ENCODE measurements around the gene FBXO28. TPM values are rescaled to one million over a fixed set of nuclear protein-coding genes. Genes with fewer than 3 reads are reported as not detected.

Gene FBXO28
- total RNA-seq, 4 donors from 2014 or later: 10.5 to 49.1 (median 21.8) TPM

DNA sequence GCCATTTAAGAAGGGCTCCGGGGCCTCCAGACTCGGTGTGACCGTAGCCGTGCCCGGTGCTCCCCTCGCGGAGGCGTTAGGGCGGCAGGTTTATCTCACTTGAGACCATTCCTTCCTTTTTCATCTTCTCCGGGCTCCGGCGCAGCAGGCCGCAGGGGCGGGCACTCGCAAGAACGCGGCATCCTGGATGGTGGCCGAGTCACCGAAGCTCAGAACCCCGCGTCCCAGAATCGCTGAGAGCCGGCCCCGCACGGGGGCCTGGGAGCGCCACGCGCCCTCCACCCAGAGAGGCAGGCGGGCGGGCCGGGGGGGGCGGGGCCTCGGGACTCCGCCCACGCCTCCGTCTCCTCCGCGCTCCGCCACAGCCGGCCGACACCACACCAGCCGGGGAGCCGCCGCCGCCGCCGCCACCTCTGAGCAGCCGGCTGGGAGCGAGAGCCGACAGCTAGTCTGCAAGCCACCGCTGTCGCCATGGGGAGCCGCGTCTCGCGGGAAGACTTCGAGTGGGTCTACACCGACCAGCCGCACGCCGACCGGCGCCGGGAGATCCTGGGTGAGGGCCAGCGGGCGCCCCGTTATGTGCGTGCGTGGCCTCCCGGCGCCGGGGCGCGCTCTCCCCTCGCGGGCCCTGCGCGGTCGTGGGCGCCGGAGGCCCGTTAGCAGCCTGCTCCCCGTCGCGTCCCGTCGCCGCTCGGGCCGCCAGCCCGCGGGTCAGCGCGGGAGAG, 69.1 kb downstream of the FBXO28 start, which contains the start of gene DEGS1:
Gene DEGS1 (plus strand): TSS at position 375 of the 725 bp plus-strand sequence. CDS start 97 bp downstream, at position 472.
- peak within 1 kb of the TSS; percentile 88 to 95 for H3K27ac ChIP-seq
- intact Hi-C loops (cut with DNase I; ENCODE audit: low total_unique reads): no loop called here

DNA sequence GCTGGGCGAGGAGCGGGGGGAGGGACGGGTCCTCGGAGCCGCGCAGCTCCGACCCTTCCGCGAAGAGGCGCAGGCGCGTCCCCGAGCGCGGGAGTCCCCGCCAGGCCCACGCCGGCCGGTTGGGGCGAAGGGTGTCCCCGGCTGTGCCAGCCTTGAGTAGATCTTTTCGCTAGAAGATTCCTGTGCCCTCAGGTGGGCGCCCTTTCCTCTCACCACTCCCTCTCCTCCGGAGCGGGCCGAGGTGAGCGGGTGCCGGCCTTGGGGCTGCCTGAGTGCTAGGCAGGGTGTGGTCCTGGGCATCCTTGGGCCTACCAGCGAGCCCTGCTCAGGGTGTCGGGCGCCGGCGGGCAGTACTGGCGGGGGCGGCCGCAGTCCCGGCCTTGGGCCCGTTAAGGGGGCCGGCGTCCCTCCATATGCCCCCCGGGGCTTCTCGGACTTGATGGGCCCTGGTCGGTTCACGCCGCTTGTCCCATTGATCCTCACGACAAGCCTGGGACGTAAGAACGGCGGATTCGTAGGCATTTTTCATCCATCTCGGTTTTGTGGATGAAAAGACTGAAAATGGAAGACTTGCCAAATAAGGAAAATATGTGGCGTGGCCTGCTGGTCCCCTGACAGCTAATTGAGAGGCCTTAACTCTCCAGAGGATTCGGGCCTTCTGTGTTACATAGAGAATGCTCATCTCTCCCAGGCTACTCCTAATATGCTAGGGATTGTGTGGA, 69.8 kb downstream of the FBXO28 start:
- no peaks in the 10 kb centered on the region for H3K36me3 ChIP-seq
- intact Hi-C loops (cut with DNase I; ENCODE audit: low total_unique reads): no loop called here
- TF ChIP-seq POLR2A (IDR thresholded peaks at IDR 0.05): no peak
- TF ChIP-seq, protein P1, sequence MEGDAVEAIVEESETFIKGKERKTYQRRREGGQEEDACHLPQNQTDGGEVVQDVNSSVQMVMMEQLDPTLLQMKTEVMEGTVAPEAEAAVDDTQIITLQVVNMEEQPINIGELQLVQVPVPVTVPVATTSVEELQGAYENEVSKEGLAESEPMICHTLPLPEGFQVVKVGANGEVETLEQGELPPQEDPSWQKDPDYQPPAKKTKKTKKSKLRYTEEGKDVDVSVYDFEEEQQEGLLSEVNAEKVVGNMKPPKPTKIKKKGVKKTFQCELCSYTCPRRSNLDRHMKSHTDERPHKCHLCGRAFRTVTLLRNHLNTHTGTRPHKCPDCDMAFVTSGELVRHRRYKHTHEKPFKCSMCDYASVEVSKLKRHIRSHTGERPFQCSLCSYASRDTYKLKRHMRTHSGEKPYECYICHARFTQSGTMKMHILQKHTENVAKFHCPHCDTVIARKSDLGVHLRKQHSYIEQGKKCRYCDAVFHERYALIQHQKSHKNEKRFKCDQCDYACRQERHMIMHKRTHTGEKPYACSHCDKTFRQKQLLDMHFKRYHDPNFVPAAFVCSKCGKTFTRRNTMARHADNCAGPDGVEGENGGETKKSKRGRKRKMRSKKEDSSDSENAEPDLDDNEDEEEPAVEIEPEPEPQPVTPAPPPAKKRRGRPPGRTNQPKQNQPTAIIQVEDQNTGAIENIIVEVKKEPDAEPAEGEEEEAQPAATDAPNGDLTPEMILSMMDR (IDR thresholded peaks at IDR 0.05): no peak
- H3K4me1 ChIP-seq: no peaks in the 10 kb centered on the region
- no peaks in the 10 kb centered on the region for H3K27me3 ChIP-seq
- H3K4me3 ChIP-seq: peak overlapping the region; percentile 74 to 94
- DNase-seq: peak; percentile 38 to 59
- H3K27ac ChIP-seq: peak overlapping the region; percentile 88 to 95
- no peaks in the 10 kb centered on the region for H3K9me3 ChIP-seq

More for the DNA sequence above, 69.1 kb downstream of the FBXO28 start, which contains the start of gene DEGS1:
- Histone ChIP-seq H3K9me3 (no peaks in the 10 kb centered on the region), H3K4me3 (peak within 1 kb of the TSS; percentile 74 to 94), H3K27me3 (no peaks in the 10 kb centered on the region), H3K36me3 (no peaks in the 10 kb centered on the region), H3K4me1 (no peaks in the 10 kb centered on the region)
- peak; percentile 76 to 78 for DNase-seq
- TF ChIP-seq POLR2A (IDR thresholded peaks at IDR 0.05): peak; percentile 94 to 98
- TF ChIP-seq, protein P1 (IDR thresholded peaks at IDR 0.05): no peak

DNA sequence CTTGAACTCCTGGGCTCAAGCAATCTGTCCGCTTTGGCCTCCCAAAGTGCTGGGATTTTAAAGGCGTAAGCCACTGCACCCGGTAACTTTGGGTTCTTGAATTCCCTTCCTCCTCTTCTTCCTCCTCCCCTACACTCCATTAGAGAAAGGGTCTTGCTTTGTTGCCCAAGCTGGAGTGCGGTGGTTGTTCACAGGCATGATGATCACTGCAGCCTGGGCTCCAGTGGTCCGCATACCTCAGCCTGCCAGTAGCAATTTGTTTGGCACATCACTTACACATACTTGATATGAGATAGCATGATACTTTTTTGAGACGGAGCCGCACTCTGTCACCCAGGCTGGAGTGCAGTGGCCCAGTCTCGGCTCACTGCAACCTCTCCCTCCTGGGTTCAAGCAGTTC, 71.3 kb downstream of the FBXO28 start:
- Histone ChIP-seq H3K4me3 (no peak overlapping the region), H3K27me3 (no peaks in the 10 kb centered on the region), H3K36me3 (no peaks in the 10 kb centered on the region), H3K27ac (no peak overlapping the region), H3K4me1 (no peaks in the 10 kb centered on the region), H3K9me3 (no peaks in the 10 kb centered on the region)
- TF ChIP-seq POLR2A (IDR thresholded peaks at IDR 0.05): no peak
- TF ChIP-seq, protein P1 (IDR thresholded peaks at IDR 0.05): no peak
- intact Hi-C loops (cut with DNase I; ENCODE audit: low total_unique reads): no loop called here
- DNase-seq: no peak

DNA sequence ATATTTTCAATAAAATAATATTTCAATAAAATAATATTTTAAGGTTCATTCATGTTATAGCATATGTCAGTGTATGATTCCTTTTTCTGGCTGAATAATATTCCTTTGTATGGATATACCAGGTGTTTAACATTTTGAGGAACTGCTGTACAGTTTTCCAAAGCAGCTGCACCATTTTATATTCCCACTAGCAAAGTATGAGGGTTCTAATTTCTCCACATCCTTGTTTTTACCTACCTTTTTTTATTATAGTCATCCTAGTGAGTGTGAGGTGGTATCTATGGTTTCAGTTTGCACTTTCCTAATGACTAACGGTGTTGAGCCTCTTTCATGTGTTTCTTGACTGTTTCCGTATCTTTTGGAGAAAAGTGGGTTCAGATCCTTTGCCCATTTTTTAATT, 74.4 kb downstream of the FBXO28 start:
- Histone ChIP-seq H3K4me1 (no peaks in the 10 kb centered on the region), H3K27me3 (no peaks in the 10 kb centered on the region), H3K4me3 (no peak overlapping the region), H3K9me3 (no peaks in the 10 kb centered on the region), H3K36me3 (no peaks in the 10 kb centered on the region), H3K27ac (no peak overlapping the region)
- TF ChIP-seq, protein P1 (IDR thresholded peaks at IDR 0.05): no peak
- TF ChIP-seq POLR2A (IDR thresholded peaks at IDR 0.05): no peak
- intact Hi-C loops (cut with DNase I; ENCODE audit: low total_unique reads): no loop called here
- DNase-seq: no peak

DNA sequence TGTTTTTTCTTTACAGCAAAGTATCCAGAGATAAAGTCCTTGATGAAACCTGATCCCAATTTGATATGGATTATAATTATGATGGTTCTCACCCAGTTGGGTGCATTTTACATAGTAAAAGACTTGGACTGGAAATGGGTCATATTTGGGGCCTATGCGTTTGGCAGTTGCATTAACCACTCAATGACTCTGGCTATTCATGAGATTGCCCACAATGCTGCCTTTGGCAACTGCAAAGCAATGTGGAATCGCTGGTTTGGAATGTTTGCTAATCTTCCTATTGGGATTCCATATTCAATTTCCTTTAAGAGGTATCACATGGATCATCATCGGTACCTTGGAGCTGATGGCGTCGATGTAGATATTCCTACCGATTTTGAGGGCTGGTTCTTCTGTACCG, 75.7 kb downstream of the FBXO28 start:
- intact Hi-C loops (cut with DNase I; ENCODE audit: low total_unique reads): no loop called here
- no peaks in the 10 kb centered on the region for H3K27me3 ChIP-seq
- TF ChIP-seq, protein P1 (IDR thresholded peaks at IDR 0.05): no peak
- TF ChIP-seq POLR2A (IDR thresholded peaks at IDR 0.05): no peak
- H3K4me3 ChIP-seq: no peak overlapping the region
- no peak for DNase-seq
- H3K4me1 ChIP-seq: no peaks in the 10 kb centered on the region
- no peaks in the 10 kb centered on the region for H3K9me3 ChIP-seq
- no peak overlapping the region for H3K27ac ChIP-seq
- no peaks in the 10 kb centered on the region for H3K36me3 ChIP-seq
